H1 (cell line): ENCODE results near the gene SUCLG2. TPM values are rescaled to one million over a fixed set of nuclear protein-coding genes. Genes with fewer than 3 reads are reported as not detected.

Experiments used
- CTCF ChIA-PET: fragments of 300-600 bp; sonication (Branson Sonifier 250); formaldehyde crosslinking; loops from one replicate; lab custom pipeline; 2021; ENCODE audit not compliant: partially characterized antibody; lab: Charles Lee
- POLR2A ChIA-PET: fragments of 300-600 bp; sonication (Branson Sonifier 250); formaldehyde crosslinking; loops from one replicate; lab custom pipeline; 2021; ENCODE audit warnings: inconsistent platforms; ENCODE audit not compliant: partially characterized antibody; lab: Charles Lee
- DNase-seq, 2 experiments: peaks; one replicate each; pipeline versions ENCODE4 v3.0.0 to v3.0.0-alpha.2; 2010 to 2022; ENCODE audit warnings: low spot score in 2 of 2, low read depth in 1 of 2, mixed read lengths in 1 of 2
- FAIRE-seq: peaks from 2 replicates; lab custom pipeline; 2011; peaks lifted over from hg19 to GRCh38; lab: Jason Lieb, UNC
- H2AFZ ChIP-seq: 2 replicates; pipeline ENCODE4 v1.8.1; 2012; ENCODE audit warnings: low read length, inconsistent platforms
- H2AK5ac ChIP-seq: 2 replicates; pipeline ENCODE4 v1.6.1; 2013; ENCODE audit warnings: low read depth, low read length
- H2BK120ac ChIP-seq: replicated peaks from 2 replicates; pipeline ENCODE3; 2013; ENCODE audit warnings: low read depth, low read length, inconsistent platforms
- H2BK12ac ChIP-seq: 2 replicates; pipeline ENCODE4 v1.6.1; 2013; ENCODE audit warnings: low read depth, low read length
- H2BK15ac ChIP-seq: 2 replicates; pipeline ENCODE4 v1.6.1; 2013; ENCODE audit warnings: low read length
- H2BK20ac ChIP-seq: 2 replicates; pipeline ENCODE4 v1.6.1; 2013; ENCODE audit warnings: low read length
- H2BK5ac ChIP-seq: 2 replicates; pipeline ENCODE4 v1.6.1; 2013; ENCODE audit warnings: low read depth, low read length
- H3K14ac ChIP-seq: 2 replicates; pipeline ENCODE4 v1.6.1; 2013; ENCODE audit warnings: inconsistent platforms; ENCODE audit not compliant: insufficient read length
- H3K18ac ChIP-seq: 2 replicates; pipeline ENCODE4 v1.6.1; 2013; ENCODE audit warnings: low read length; ENCODE audit errors: extremely low read depth
- H3K23ac ChIP-seq: 2 replicates; pipeline ENCODE4 v1.6.1; 2013; ENCODE audit warnings: inconsistent platforms; ENCODE audit not compliant: insufficient read length
- H3K23me2 ChIP-seq: 2 replicates; pipeline ENCODE4 v1.6.1; 2013; ENCODE audit warnings: low read depth, low read length
- H3K27ac ChIP-seq: 2 replicates; pipeline ENCODE4 v1.6.1; 2011; ENCODE audit warnings: low read depth, low read length, inconsistent platforms
- H3K27me3 ChIP-seq, 4 experiments: replicated peaks in 1 of 4; 1 replicate in 1 of 4; 2 replicates in 3 of 4; pipeline versions ENCODE4 v1.6.1 to v1.8.1; 2011 to 2013; ENCODE audit warnings: low read length in 3 of 4, mild to moderate bottlenecking in 3 of 4, inconsistent platforms in 2 of 4, mixed read lengths in 2 of 4, moderate library complexity in 1 of 4; ENCODE audit not compliant: control insufficient read depth in 3 of 4, insufficient read depth in 3 of 4; ENCODE audit errors: extremely low read depth in 1 of 4
- H3K36me3 ChIP-seq, 4 experiments: 2 replicates each; pipeline versions ENCODE4 v1.6.1 to v1.8.1; 2011 to 2013; ENCODE audit warnings: mild to moderate bottlenecking in 4 of 4, low read length in 3 of 4, moderate library complexity in 2 of 4, control low read depth in 1 of 4, inconsistent platforms in 1 of 4; ENCODE audit not compliant: insufficient read depth in 4 of 4, control insufficient read depth in 2 of 4
- H3K4ac ChIP-seq: replicated peaks from 2 replicates; pipeline ENCODE3; 2013; ENCODE audit warnings: low read length, low read depth, mixed read lengths, inconsistent platforms; ENCODE audit not compliant: insufficient read length
- H3K4me1 ChIP-seq, 4 experiments: replicated peaks in 1 of 4; 1 replicate in 1 of 4; 2 replicates in 3 of 4; pipeline versions ENCODE4 v1.6.1 to v1.8.1; 2011 to 2013; ENCODE audit warnings: low read length in 3 of 4, inconsistent platforms in 2 of 4, mixed read lengths in 1 of 4; ENCODE audit not compliant: insufficient read depth in 4 of 4, control insufficient read depth in 3 of 4
- H3K4me2 ChIP-seq, 2 experiments: 2 replicates each; pipeline versions ENCODE4 v1.6.1 to v1.8.1; 2011 to 2013; ENCODE audit warnings: low read depth in 2 of 2, low read length in 2 of 2, control low read depth in 1 of 2, inconsistent platforms in 1 of 2, mild to moderate bottlenecking in 1 of 2; ENCODE audit not compliant: insufficient read depth in 1 of 2
- H3K4me3 ChIP-seq, 4 experiments: fragments of 200-600, 300-600 bp in 1 of 4; sonication (generic), shearing (Covaris generic), sonication (Bioruptor Twin) in 1 of 4; 2 replicates each; pipeline versions ENCODE4 v1.5.1 to v1.8.1; 2011 to 2016; ENCODE audit warnings: low read length in 4 of 4, low read depth in 3 of 4, control low read depth in 2 of 4, inconsistent platforms in 2 of 4, mild to moderate bottlenecking in 2 of 4, mixed read lengths in 1 of 4, moderate library complexity in 1 of 4; ENCODE audit not compliant: insufficient read depth in 2 of 4; ENCODE audit errors: extremely low read depth in 1 of 4
- H3K56ac ChIP-seq: replicated peaks from 2 replicates; pipeline ENCODE3; 2013; ENCODE audit warnings: low read depth, mild to moderate bottlenecking, mixed read lengths, low read length, inconsistent platforms; ENCODE audit not compliant: insufficient read length
- H3K79me1 ChIP-seq: 2 replicates; pipeline ENCODE4 v1.6.1; 2013; ENCODE audit warnings: low read depth, low read length, control low read depth
- H3K79me2 ChIP-seq, 2 experiments: 2 replicates each; pipeline versions ENCODE4 v1.6.1 to v1.8.1; 2012 to 2013; ENCODE audit warnings: low read length in 2 of 2, mild to moderate bottlenecking in 2 of 2, inconsistent platforms in 1 of 2; ENCODE audit not compliant: insufficient read depth in 2 of 2, control insufficient read depth in 1 of 2
- H3K9ac ChIP-seq, 4 experiments: replicated peaks in 1 of 4; 1 replicate in 1 of 4; 2 replicates in 3 of 4; pipeline versions ENCODE4 v1.6.1 to v1.8.1; 2011 to 2013; ENCODE audit warnings: low read depth in 3 of 4, low read length in 3 of 4, control low read depth in 2 of 4, mild to moderate bottlenecking in 2 of 4, moderate library complexity in 2 of 4, inconsistent platforms in 1 of 4; ENCODE audit errors: extremely low read depth in 1 of 4
- H3K9me3 ChIP-seq, 2 experiments: 2 replicates each; pipeline versions ENCODE4 v1.6.1 to v1.8.1; 2012 to 2013; ENCODE audit warnings: mild to moderate bottlenecking in 2 of 2, moderate library complexity in 2 of 2, control low read depth in 1 of 2, inconsistent platforms in 1 of 2, low read depth in 1 of 2, low read length in 1 of 2, mixed read lengths in 1 of 2; ENCODE audit not compliant: insufficient read depth in 2 of 2
- H4K20me1 ChIP-seq, 2 experiments: replicated peaks in 1 of 2; 2 replicates each; pipeline versions ENCODE3 to v1.8.1; 2011 to 2013; ENCODE audit warnings: inconsistent platforms in 2 of 2, low read length in 2 of 2, mild to moderate bottlenecking in 1 of 2; ENCODE audit not compliant: insufficient read depth in 2 of 2, control insufficient read depth in 1 of 2
- H4K5ac ChIP-seq: 2 replicates; pipeline ENCODE4 v1.6.1; 2013; ENCODE audit warnings: low read length, low read depth, mixed read lengths, inconsistent platforms; ENCODE audit not compliant: insufficient read length
- H4K8ac ChIP-seq: 2 replicates; pipeline ENCODE4 v1.8.0; 2013; ENCODE audit warnings: mild to moderate bottlenecking, moderate library complexity, low read length, inconsistent platforms; ENCODE audit not compliant: insufficient read depth; ENCODE audit errors: extremely low read depth
- H4K91ac ChIP-seq: replicated peaks from 2 replicates; pipeline ENCODE3; 2013; ENCODE audit warnings: low read length, mixed read lengths, inconsistent platforms; ENCODE audit not compliant: insufficient read length
- BCL11A ChIP-seq, 2 experiments: IDR thresholded peaks; one replicate each; pipeline ENCODE4 v1.6.1; 2011; ENCODE audit warnings: low read depth in 2 of 2, low read length in 2 of 2, mild to moderate bottlenecking in 2 of 2
- EGR1 ChIP-seq: IDR thresholded peaks from 2 replicates; pipeline ENCODE4 v1.6.1; 2011; ENCODE audit warnings: low read depth, low read length, borderline replicate concordance
- JUN ChIP-seq: IDR thresholded peaks from 2 replicates; pipeline ENCODE4 v1.6.1; 2011; ENCODE audit warnings: low read depth, mild to moderate bottlenecking, improper control_type of control experiment, low read length
- POU5F1 ChIP-seq: IDR thresholded peaks from 2 replicates; pipeline ENCODE4 v1.6.1; 2011; ENCODE audit warnings: low read depth, mild to moderate bottlenecking, low read length, moderate library complexity
- RBBP5 ChIP-seq: IDR thresholded peaks from 2 replicates; pipeline ENCODE4 v1.7.1; 2012; ENCODE audit warnings: low read depth, mild to moderate bottlenecking, inconsistent platforms, low read length, moderate library complexity, borderline replicate concordance
- SAP30 ChIP-seq: fragments of 300-600 bp; sonication (generic); IDR thresholded peaks from 2 replicates; pipeline ENCODE4 v1.7.1; 2012; ENCODE audit warnings: low read length, moderate library complexity, mild to moderate bottlenecking, inconsistent platforms; ENCODE audit not compliant: insufficient read depth, insufficient replicate concordance
- TCF12 ChIP-seq: IDR thresholded peaks from 2 replicates; pipeline ENCODE4 v1.6.1; 2011; ENCODE audit warnings: low read depth, mild to moderate bottlenecking, low read length
- WGBS, 2 experiments: shearing (Covaris generic) in 1 of 2; methylation state at CpG; one replicate each; pipeline versions ENCODE4 v1.1.6 to v1.1.7; 2013 to 2015; ENCODE audit warnings: low lambda C conversion rate in 2 of 2, mixed read lengths in 2 of 2, inconsistent platforms in 1 of 2, low coverage in 1 of 2, missing lambda C conversion rate in 1 of 2; ENCODE audit not compliant: insufficient replicate concordance in 2 of 2, insufficient coverage in 1 of 2, insufficient read length in 1 of 2; ENCODE audit errors: extremely low coverage in 1 of 2, missing lambda C conversion rate in 1 of 2; 5-methylcytosine and 5-hydroxymethylcytosine counted together
- polyA plus RNA-seq, 7 experiments: library from polyadenylated mRNA; depleted of rRNA in 3 of 7; stranded (reverse) in 5 of 7; unstranded in 2 of 7; fragments of >200 nt in 5 of 7; fragments of 200-250 nt in 2 of 7; gene quantifications; 1 replicate in 5 of 7; 2 replicates in 1 of 7; 4 replicates in 1 of 7; pipeline versions ENCODE4 v1.2.1 to v1.2.3, GENCODE V29; 2011 to 2013; ENCODE audit warnings: missing spikeins in 2 of 7, mixed read lengths in 2 of 7
- total RNA-seq: library from RNA; stranded (reverse); fragmentation: NEBNext Ultra II Directional; extraction: Animal tissue kit (Norgen Biotek cat#: 25700); gene quantifications from 2 replicates; pipeline ENCODE4 v1.2.1, GENCODE V29; 2021
- TF ChIP-seq, protein P1 (sequence below): IDR thresholded peaks from 2 replicates; pipeline ENCODE4 v1.6.1; 2012; ENCODE audit warnings: inconsistent platforms

SUCLG2 gene
- total and polyA plus RNA-seq, 2 of the 8 experiments (the other 6 are each of a cell fraction or from before 2014, with no cell fraction given): 12.9 to 46.2 TPM

DNA sequence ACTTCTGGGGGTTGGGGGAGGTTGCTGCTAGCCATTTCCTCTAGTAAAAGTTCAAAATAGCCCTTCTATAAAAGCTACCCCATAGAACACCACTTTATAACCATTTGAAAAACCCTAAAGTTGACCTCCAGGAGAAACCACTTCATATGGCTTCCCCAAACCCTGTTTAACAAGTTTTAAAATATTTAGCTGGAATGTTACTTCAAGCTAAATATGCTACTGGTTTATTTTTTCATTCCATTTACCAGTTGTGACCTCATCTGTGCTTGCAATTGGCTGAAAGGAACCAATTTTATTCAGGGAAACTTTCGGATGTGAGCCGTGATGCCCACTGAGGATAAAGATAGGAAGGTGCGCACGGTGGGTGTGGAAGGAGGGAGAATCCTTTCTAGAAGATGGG is 221.3 kb downstream of the SUCLG2 start:
- 95% methylated on average over 4 of the region's 4 CpGs; no CpG with 5 or more reads in 1 of the 2 experiments for WGBS, 2 experiments
- no peaks in the 10 kb centered on the region for H3K36me3 ChIP-seq
- H2BK12ac ChIP-seq: no peak overlapping the region
- H2BK120ac ChIP-seq: no peak overlapping the region
- no peak overlapping the region for H3K23ac ChIP-seq
- no peak overlapping the region for H4K8ac ChIP-seq
- no peak overlapping the region for H3K9ac ChIP-seq
- no peak overlapping the region for H2AK5ac ChIP-seq
- no peaks in the 10 kb centered on the region for H3K9me3 ChIP-seq
- H2AFZ ChIP-seq: no peak overlapping the region
- no peak overlapping the region for H3K4me3 ChIP-seq
- no peaks in the 10 kb centered on the region for H3K79me2 ChIP-seq
- no peak for DNase-seq
- H3K56ac ChIP-seq: no peak overlapping the region
- H2BK20ac ChIP-seq: no peak overlapping the region
- no peaks in the 10 kb centered on the region for H3K4me1 ChIP-seq
- no peaks in the 10 kb centered on the region for H4K20me1 ChIP-seq
- no peak overlapping the region for H4K91ac ChIP-seq
- H3K27ac ChIP-seq: no peak overlapping the region
- no peak for FAIRE-seq
- H3K23me2 ChIP-seq: no peaks in the 10 kb centered on the region
- CTCF ChIA-PET: interaction anchor here (1.1 to 1.2 kb wide), 4 partner anchors 15 to 574 kb away, joined by 3 to 4 read pairs (median 3); no protein-coding TSS in a partner anchor
- POLR2A ChIA-PET: no interaction called here
- no peak overlapping the region for H3K4me2 ChIP-seq
- H3K18ac ChIP-seq: no peak overlapping the region
- H3K4ac ChIP-seq: no peak overlapping the region
- H3K27me3 ChIP-seq: no peaks in the 10 kb centered on the region
- no peak overlapping the region for H2BK15ac ChIP-seq
- H2BK5ac ChIP-seq: no peak overlapping the region
- no peaks in the 10 kb centered on the region for H3K79me1 ChIP-seq
- no peak overlapping the region for H4K5ac ChIP-seq
- no peak overlapping the region for H3K14ac ChIP-seq
- no peak for TF ChIP-seq TCF12
- TF ChIP-seq JUN: no peak
- no peak for TF ChIP-seq SAP30
- no peak for TF ChIP-seq BCL11A (IDR thresholded peaks at IDR 0.05; ENCODE audit: low read depth in 2 of 2, low read length in 2 of 2)
- no peak for TF ChIP-seq POU5F1
- TF ChIP-seq, protein P1, sequence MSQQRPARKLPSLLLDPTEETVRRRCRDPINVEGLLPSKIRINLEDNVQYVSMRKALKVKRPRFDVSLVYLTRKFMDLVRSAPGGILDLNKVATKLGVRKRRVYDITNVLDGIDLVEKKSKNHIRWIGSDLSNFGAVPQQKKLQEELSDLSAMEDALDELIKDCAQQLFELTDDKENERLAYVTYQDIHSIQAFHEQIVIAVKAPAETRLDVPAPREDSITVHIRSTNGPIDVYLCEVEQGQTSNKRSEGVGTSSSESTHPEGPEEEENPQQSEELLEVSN: no peak
- no peak for TF ChIP-seq RBBP5
- TF ChIP-seq EGR1: no peak
